H9 (cell line): ENCODE results near the gene INO80. TPM values are rescaled to one million over a fixed set of nuclear protein-coding genes. Genes with fewer than 3 reads are reported as not detected.

Source experiments
- DNase-seq: peaks from one replicate; pipeline ENCODE4 v3.0.0-alpha.2; 2017
- H2AFZ ChIP-seq: one replicate; pipeline ENCODE4 v1.6.1; 2013; ENCODE audit warnings: mild to moderate bottlenecking, low read length, control low read depth, moderate library complexity
- H2AK5ac ChIP-seq: 2 replicates; pipeline ENCODE4 v1.6.1; 2013; ENCODE audit warnings: low read length, control low read depth, mixed read lengths; ENCODE audit not compliant: insufficient read length
- H2BK120ac ChIP-seq: one replicate; pipeline ENCODE4 v1.6.1; 2013; ENCODE audit warnings: low read depth, mild to moderate bottlenecking, low read length, control low read depth, inconsistent platforms; ENCODE audit not compliant: poor library complexity, severe bottlenecking
- H2BK12ac ChIP-seq: 2 replicates; pipeline ENCODE4 v1.6.1; 2013; ENCODE audit warnings: low read length, control low read depth, mixed read lengths, low read depth; ENCODE audit not compliant: insufficient read length
- H2BK15ac ChIP-seq: 2 replicates; pipeline ENCODE4 v1.6.1; 2013; ENCODE audit warnings: low read depth, low read length, control low read depth
- H2BK20ac ChIP-seq: one replicate; pipeline ENCODE4 v1.6.1; 2013; ENCODE audit warnings: low read depth, mild to moderate bottlenecking, low read length, control low read depth, inconsistent platforms; ENCODE audit not compliant: poor library complexity, severe bottlenecking
- H2BK5ac ChIP-seq: 2 replicates; pipeline ENCODE4 v1.6.1; 2013; ENCODE audit warnings: low read length, control low read depth, mixed read lengths; ENCODE audit not compliant: insufficient read length
- H3K14ac ChIP-seq: 2 replicates; pipeline ENCODE4 v1.6.1; 2013; ENCODE audit warnings: low read length, control low read depth; ENCODE audit not compliant: insufficient read depth
- H3K18ac ChIP-seq: 2 replicates; pipeline ENCODE4 v1.6.1; 2013; ENCODE audit warnings: low read depth, mild to moderate bottlenecking, mixed read lengths, low read length, control low read depth; ENCODE audit not compliant: insufficient read length
- H3K23ac ChIP-seq: 2 replicates; pipeline ENCODE4 v1.6.1; 2013; ENCODE audit warnings: low read length, control low read depth, mixed read lengths, low read depth; ENCODE audit not compliant: insufficient read length
- H3K23me2 ChIP-seq: 2 replicates; pipeline ENCODE4 v1.6.1; 2013; ENCODE audit warnings: low read depth, mild to moderate bottlenecking, mixed read lengths, low read length, control low read depth; ENCODE audit not compliant: insufficient read length, poor library complexity, severe bottlenecking
- H3K27ac ChIP-seq: 2 replicates; pipeline ENCODE4 v1.5.1; 2013; ENCODE audit warnings: low read length, control low read depth, mixed read lengths, low read depth; ENCODE audit not compliant: insufficient read length
- H3K27me3 ChIP-seq: 2 replicates; pipeline ENCODE4 v1.6.1; 2013; ENCODE audit warnings: low read length, control low read depth, inconsistent platforms; ENCODE audit not compliant: insufficient read depth
- H3K4ac ChIP-seq: 2 replicates; pipeline ENCODE4 v1.6.1; 2013; ENCODE audit warnings: low read depth, mild to moderate bottlenecking, control low read depth, inconsistent platforms, low read length, moderate library complexity
- H3K4me1 ChIP-seq: 2 replicates; pipeline ENCODE4 v1.6.1; 2013; ENCODE audit warnings: low read length, control low read depth, inconsistent platforms; ENCODE audit not compliant: insufficient read depth
- H3K4me2 ChIP-seq: 2 replicates; pipeline ENCODE4 v1.6.1; 2013; ENCODE audit warnings: low read length, control low read depth, mixed read lengths; ENCODE audit not compliant: insufficient read length, insufficient read depth
- H3K56ac ChIP-seq: 2 replicates; pipeline ENCODE4 v1.6.1; 2013; ENCODE audit warnings: low read depth, mild to moderate bottlenecking, mixed read lengths, low read length, control low read depth; ENCODE audit not compliant: insufficient read length
- H3K79me1 ChIP-seq: 2 replicates; pipeline ENCODE4 v1.6.1; 2013; ENCODE audit warnings: low read depth, mild to moderate bottlenecking, moderate library complexity, low read length, control low read depth, inconsistent platforms; ENCODE audit not compliant: insufficient read depth, poor library complexity, severe bottlenecking
- H3K79me2 ChIP-seq: 2 replicates; pipeline ENCODE4 v1.6.1; 2013; ENCODE audit warnings: low read length, control low read depth, inconsistent platforms; ENCODE audit not compliant: insufficient read depth
- H3K9ac ChIP-seq: 2 replicates; pipeline ENCODE4 v1.6.1; 2013; ENCODE audit warnings: low read length, control low read depth, mixed read lengths; ENCODE audit not compliant: insufficient read length; ENCODE audit errors: extremely low read depth
- H3K9me3 ChIP-seq: one replicate; pipeline ENCODE4 v1.6.1; 2013; ENCODE audit warnings: low read depth, low read length, inconsistent platforms; ENCODE audit not compliant: control insufficient read depth
- H3T11ph ChIP-seq: one replicate; pipeline ENCODE4 v1.6.1; 2013; ENCODE audit warnings: mild to moderate bottlenecking, low read length, control low read depth, inconsistent platforms
- H4K20me1 ChIP-seq: one replicate; pipeline ENCODE4 v1.6.1; 2013; ENCODE audit not compliant: control insufficient read depth, insufficient read length, insufficient read depth
- H4K5ac ChIP-seq: 2 replicates; pipeline ENCODE4 v1.6.1; 2013; ENCODE audit warnings: low read depth, mild to moderate bottlenecking, mixed read lengths, low read length, control low read depth; ENCODE audit not compliant: insufficient read length
- H4K8ac ChIP-seq: replicated peaks from 2 replicates; pipeline ENCODE4 v1.6.1; 2013; ENCODE audit warnings: low read length, control low read depth, mixed read lengths, low read depth; ENCODE audit not compliant: insufficient read length
- H4K91ac ChIP-seq: 2 replicates; pipeline ENCODE4 v1.6.1; 2013; ENCODE audit warnings: low read depth, mild to moderate bottlenecking, moderate library complexity, mixed read lengths, low read length, control low read depth; ENCODE audit not compliant: insufficient read length
- H3K27ac Mint-ChIP-seq, 3 experiments: 2 replicates in 2 of 3; 3 replicates in 1 of 3; pipeline ENCODE4 v1.8.0; 2020 to 2021; ENCODE audit warnings: mixed read lengths in 3 of 3, mild to moderate bottlenecking in 1 of 3, moderate library complexity in 1 of 3
- H3K27me3 Mint-ChIP-seq: 2 replicates; pipeline ENCODE4 v1.8.0; 2021; ENCODE audit warnings: low read depth, mild to moderate bottlenecking, moderate library complexity, mixed read lengths
- H3K36me3 Mint-ChIP-seq, 3 experiments: 2 replicates in 2 of 3; 3 replicates in 1 of 3; pipeline ENCODE4 v1.8.0; 2020 to 2021; ENCODE audit warnings: low read depth in 3 of 3, mixed read lengths in 3 of 3; ENCODE audit not compliant: insufficient read depth in 1 of 3
- H3K4me1 Mint-ChIP-seq, 2 experiments: 2 replicates each; pipeline ENCODE4 v1.8.0; 2020; ENCODE audit warnings: mixed read lengths in 2 of 2
- H3K4me3 Mint-ChIP-seq, 2 experiments: 2 replicates in 1 of 2; 3 replicates in 1 of 2; pipeline ENCODE4 v1.8.0; 2020 to 2021; ENCODE audit warnings: mild to moderate bottlenecking in 2 of 2, mixed read lengths in 2 of 2, moderate library complexity in 1 of 2
- H3K9me3 Mint-ChIP-seq, 2 experiments: 2 replicates in 1 of 2; 3 replicates in 1 of 2; pipeline ENCODE4 v1.8.0; 2020; ENCODE audit warnings: mild to moderate bottlenecking in 2 of 2, mixed read lengths in 2 of 2, moderate library complexity in 1 of 2
- CTCF ChIP-seq: fragments of 200-600 bp; sonication (generic); conservative IDR thresholded peaks from 3 replicates; pipeline ENCODE4 v1.8.0; 2021; ENCODE audit warnings: antibody characterized with exemption, mild to moderate bottlenecking
- WGBS: extraction: QIAGEN DNeasy Blood & Tissue Kit; methylation state at CpG from one replicate; pipeline ENCODE4 v1.1.7; 2013; ENCODE audit warnings: missing lambda C conversion rate, low lambda C conversion rate, mixed read lengths; ENCODE audit not compliant: insufficient read length; ENCODE audit errors: extremely low coverage; 5-methylcytosine and 5-hydroxymethylcytosine counted together
- total RNA-seq: library from RNA; stranded (reverse); gene quantifications from 2 replicates; pipeline ENCODE4 v1.2.1, GENCODE V29; 2021

The INO80 gene
- total RNA-seq, 1 experiment from 2014 or later = 29.2 TPM

GRCh38 chr15:41006479-41006878 lies 109.6 kb downstream of the INO80 start:
- Histone ChIP-seq H4K20me1 (no peaks in the 10 kb centered on the region), H3K23ac (no peak overlapping the region), H2BK5ac (no peak overlapping the region), H3K79me1 (no peaks in the 10 kb centered on the region), H3K4me1 (no peaks in the 10 kb centered on the region), H3T11ph (no peak overlapping the region), H3K79me2 (0 out of 2 replicates have a peak, but pooled peaks cover 2% of the 10 kb centered on the region), H4K8ac (no peak overlapping the region), H2BK15ac (no peak overlapping the region), H3K27me3 (no peaks in the 10 kb centered on the region), H3K18ac (no peak overlapping the region), H3K23me2 (no peaks in the 10 kb centered on the region), H4K91ac (no peak overlapping the region), H3K14ac (no peak overlapping the region), H3K4me2 (no peak overlapping the region), H3K56ac (no peak overlapping the region), H2BK12ac (no peak overlapping the region), H3K27ac (no peak overlapping the region), H2BK120ac (no peak overlapping the region), H4K5ac (no peak overlapping the region), H3K9me3 (no peaks in the 10 kb centered on the region), H3K9ac (no peak overlapping the region), H2AK5ac (no peak overlapping the region), H3K4ac (no peak overlapping the region), H2AFZ (no peak overlapping the region), H2BK20ac (no peak overlapping the region)
- peaks cover 5 to 34% (median 16%) of the 10 kb centered on the region in 3 experiments; a peak in 5 of 7 replicates for H3K36me3 Mint-ChIP-seq
- H3K4me3 Mint-ChIP-seq = no peak overlapping the region
- no peak for DNase-seq
- no peaks in the 10 kb centered on the region for H3K4me1 Mint-ChIP-seq
- no peaks in the 10 kb centered on the region for H3K9me3 Mint-ChIP-seq
- H3K27ac Mint-ChIP-seq = no peak overlapping the region
- TF ChIP-seq CTCF = no peak
- no CpG with 5 or more reads among the region's 2 CpGs for WGBS
- no peaks in the 10 kb centered on the region for H3K27me3 Mint-ChIP-seq
